ENCODE results near the gene NSUN6. TPM values are rescaled to one million over a fixed set of nuclear protein-coding genes. Genes with fewer than 3 reads are reported as not detected.

Gene NSUN6
- polyA plus RNA-seq, 1 experiment = 2.7 TPM

DNA sequence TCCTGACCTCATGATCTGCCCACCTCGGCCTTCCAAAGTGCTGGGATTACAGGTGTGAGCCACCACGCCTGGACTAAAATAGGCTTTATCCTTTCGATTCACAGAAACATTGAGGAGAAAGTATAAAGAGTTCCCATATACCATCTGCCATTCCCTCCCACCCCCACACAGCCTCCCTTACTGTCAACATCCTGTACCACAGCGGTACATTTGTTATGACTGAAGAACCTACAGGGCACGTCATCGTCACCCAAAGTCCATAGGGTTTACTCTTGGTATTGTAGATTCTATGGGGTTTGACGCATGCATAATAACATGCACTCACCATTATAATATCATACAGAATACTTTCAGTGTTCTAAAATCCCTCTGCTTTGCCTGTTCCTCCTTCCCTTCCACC, 35.8 kb upstream of the NSUN6 start:
- TF ChIP-seq, protein P1, sequence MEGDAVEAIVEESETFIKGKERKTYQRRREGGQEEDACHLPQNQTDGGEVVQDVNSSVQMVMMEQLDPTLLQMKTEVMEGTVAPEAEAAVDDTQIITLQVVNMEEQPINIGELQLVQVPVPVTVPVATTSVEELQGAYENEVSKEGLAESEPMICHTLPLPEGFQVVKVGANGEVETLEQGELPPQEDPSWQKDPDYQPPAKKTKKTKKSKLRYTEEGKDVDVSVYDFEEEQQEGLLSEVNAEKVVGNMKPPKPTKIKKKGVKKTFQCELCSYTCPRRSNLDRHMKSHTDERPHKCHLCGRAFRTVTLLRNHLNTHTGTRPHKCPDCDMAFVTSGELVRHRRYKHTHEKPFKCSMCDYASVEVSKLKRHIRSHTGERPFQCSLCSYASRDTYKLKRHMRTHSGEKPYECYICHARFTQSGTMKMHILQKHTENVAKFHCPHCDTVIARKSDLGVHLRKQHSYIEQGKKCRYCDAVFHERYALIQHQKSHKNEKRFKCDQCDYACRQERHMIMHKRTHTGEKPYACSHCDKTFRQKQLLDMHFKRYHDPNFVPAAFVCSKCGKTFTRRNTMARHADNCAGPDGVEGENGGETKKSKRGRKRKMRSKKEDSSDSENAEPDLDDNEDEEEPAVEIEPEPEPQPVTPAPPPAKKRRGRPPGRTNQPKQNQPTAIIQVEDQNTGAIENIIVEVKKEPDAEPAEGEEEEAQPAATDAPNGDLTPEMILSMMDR (IDR thresholded peaks at IDR 0.05; ENCODE audit: insufficient read depth, low read depth, low read length) = no peak
- CTCF ChIA-PET = no interaction called here

DNA sequence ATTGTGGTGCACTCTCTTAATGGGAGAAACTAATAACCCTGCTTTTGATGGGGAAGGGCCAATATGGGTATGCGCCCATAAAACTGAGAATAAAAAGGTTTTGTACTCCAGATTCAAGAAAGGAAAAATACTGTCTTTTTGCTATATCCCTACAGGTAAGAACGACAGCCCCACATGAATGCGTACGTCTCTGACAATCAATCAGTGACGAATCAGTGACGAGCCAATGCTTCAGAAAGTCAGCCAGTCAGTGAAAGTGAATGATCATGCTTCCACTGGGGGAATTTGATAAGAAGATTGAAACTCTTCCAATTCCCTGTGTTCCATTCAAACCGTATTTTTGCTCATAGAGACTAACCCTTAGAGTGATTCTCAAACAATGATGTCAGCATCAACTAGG, 34.2 kb upstream of the NSUN6 start:
- no peaks in the 10 kb centered on the region for H3K27me3 ChIP-seq (ENCODE audit: control insufficient read depth, insufficient read depth, low read length)
- ChIA-PET CTCF (no interaction called here), POLR2A (no interaction called here)
- TF ChIP-seq, protein P1 (IDR thresholded peaks at IDR 0.05; ENCODE audit: insufficient read depth, low read depth, low read length) = no peak
- H3K4me3 ChIP-seq (ENCODE audit: low read depth, low read length) = no peak overlapping the region
- no peaks in the 10 kb centered on the region for H3K36me3 ChIP-seq (ENCODE audit: control insufficient read depth, insufficient read depth, low read length)
- no peak for DNase-seq (ENCODE audit: low read depth)

More for the DNA sequence above, 35.8 kb upstream of the NSUN6 start:
- no peak overlapping the region for H3K4me3 ChIP-seq (ENCODE audit: low read depth, low read length)
- POLR2A ChIA-PET = no interaction called here
- H3K36me3 ChIP-seq (ENCODE audit: control insufficient read depth, insufficient read depth, low read length) = no peaks in the 10 kb centered on the region
- DNase-seq (ENCODE audit: low read depth) = no peak
- H3K27me3 ChIP-seq (ENCODE audit: control insufficient read depth, insufficient read depth, low read length) = no peaks in the 10 kb centered on the region

DNA sequence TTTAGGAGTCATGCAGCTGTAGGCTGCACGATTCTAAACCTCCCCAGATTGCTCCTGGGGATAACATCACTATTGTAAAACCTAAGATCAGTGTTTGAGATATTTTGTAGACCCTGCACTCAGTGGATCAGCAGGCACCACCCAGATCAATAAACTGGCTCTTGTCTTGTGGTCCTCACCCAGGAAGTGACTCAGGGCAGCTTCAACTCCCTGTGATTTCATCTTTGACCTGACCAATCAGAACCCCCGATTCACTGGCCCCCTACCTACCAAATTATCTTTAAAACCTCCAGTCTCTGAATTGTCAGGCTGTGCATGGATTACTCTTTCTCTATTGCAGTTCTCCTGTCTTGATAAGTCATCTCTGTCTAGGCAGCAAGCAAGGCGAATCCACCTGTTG, 33.6 kb upstream of the NSUN6 start:
- Histone ChIP-seq H3K4me3 (ENCODE audit: low read depth, low read length) (no peak overlapping the region), H3K36me3 (ENCODE audit: control insufficient read depth, insufficient read depth, low read length) (no peaks in the 10 kb centered on the region), H3K27me3 (ENCODE audit: control insufficient read depth, insufficient read depth, low read length) (no peaks in the 10 kb centered on the region)
- CTCF ChIA-PET = no interaction called here
- TF ChIP-seq, protein P1 (IDR thresholded peaks at IDR 0.05; ENCODE audit: insufficient read depth, low read depth, low read length) = no peak
- POLR2A ChIA-PET = interaction anchor here (0.6 kb wide), 1 partner anchor 237 kb away, joined by 3 read pairs; no protein-coding TSS in a partner anchor
- DNase-seq (ENCODE audit: low read depth) = no peak

DNA sequence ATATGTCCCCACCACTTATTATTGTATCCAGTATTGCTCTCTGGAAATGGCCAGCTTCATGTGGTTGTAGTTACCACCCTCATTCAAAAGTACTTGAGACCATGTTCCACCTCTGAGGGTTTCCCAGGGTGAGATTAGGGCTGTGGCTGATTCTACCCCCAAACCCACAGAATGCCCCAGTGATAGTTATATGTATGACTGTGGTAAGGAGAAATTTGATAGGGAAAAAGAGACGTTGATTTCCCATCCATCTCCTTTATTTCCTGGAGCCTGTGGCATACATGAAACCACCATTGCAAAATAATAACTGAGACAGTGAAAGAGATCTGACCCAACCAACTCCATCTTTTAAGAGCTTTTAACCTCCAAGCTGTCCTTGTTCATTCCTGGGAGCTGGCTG, 33.0 kb upstream of the NSUN6 start:
- Histone ChIP-seq H3K36me3 (ENCODE audit: control insufficient read depth, insufficient read depth, low read length) (no peaks in the 10 kb centered on the region), H3K4me3 (ENCODE audit: low read depth, low read length) (no peak overlapping the region), H3K27me3 (ENCODE audit: control insufficient read depth, insufficient read depth, low read length) (no peaks in the 10 kb centered on the region)
- CTCF ChIA-PET = interaction anchor here (1.2 kb wide), 1 partner anchor 29 kb away, joined by 3 read pairs; no protein-coding TSS in a partner anchor
- TF ChIP-seq, protein P1 (IDR thresholded peaks at IDR 0.05; ENCODE audit: insufficient read depth, low read depth, low read length) = no peak
- DNase-seq (ENCODE audit: low read depth) = no peak
- POLR2A ChIA-PET = interaction anchor here (0.6 kb wide), 1 partner anchor 237 kb away, joined by 3 read pairs; no protein-coding TSS in a partner anchor

DNA sequence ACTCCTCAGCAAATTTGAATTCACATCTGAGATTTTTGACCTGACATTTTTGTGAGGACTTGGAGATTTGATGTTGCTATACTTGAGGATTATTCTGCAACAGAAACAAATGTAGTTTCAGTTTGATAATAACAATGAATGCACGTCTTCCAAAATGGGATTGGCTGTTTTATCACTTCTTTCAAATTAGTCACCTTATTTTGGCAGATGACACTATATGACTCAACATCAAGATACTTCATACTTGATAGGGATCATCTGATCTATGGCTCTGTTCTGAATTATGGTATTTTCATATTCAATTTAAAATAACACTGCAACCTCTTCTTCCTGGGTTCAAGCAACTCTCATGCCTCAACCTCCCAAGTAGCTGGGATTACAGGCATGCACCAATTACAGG, 32.0 kb upstream of the NSUN6 start:
- H3K27me3 ChIP-seq (ENCODE audit: control insufficient read depth, insufficient read depth, low read length) = no peaks in the 10 kb centered on the region
- TF ChIP-seq, protein P1 (IDR thresholded peaks at IDR 0.05; ENCODE audit: insufficient read depth, low read depth, low read length) = no peak
- ChIA-PET POLR2A (no interaction called here), CTCF (interaction anchor here (1.2 kb wide), 1 partner anchor 30 kb away, joined by 3 read pairs; no protein-coding TSS in a partner anchor)
- no peak overlapping the region for H3K4me3 ChIP-seq (ENCODE audit: low read depth, low read length)
- no peak for DNase-seq (ENCODE audit: low read depth)
- H3K36me3 ChIP-seq (ENCODE audit: control insufficient read depth, insufficient read depth, low read length) = no peaks in the 10 kb centered on the region
